ENCODE measurements around the gene UTP25.
A peak's percentile ranks its signal among the peaks of the same experiment; 100 is the strongest.
"Not testable (repeated sequence)": the region's sequence is repeated elsewhere in the genome, so short reads cannot be mapped to it uniquely, and the experiment has no call there.

The UTP25 gene

GRCh38 chr1:209875515-209875914 is 47.7 kb downstream of the UTP25 start:
- peak; percentile 24 for DNase-seq

GRCh38 chr1:209876078-209876800 is 48.5 kb downstream of the UTP25 start:
- DNase-seq, result no peak

- no peak for DNase-seq
These were observed 49.5 kb downstream of the UTP25 start for GRCh38 chr1:209877087-209877764.

DNA sequence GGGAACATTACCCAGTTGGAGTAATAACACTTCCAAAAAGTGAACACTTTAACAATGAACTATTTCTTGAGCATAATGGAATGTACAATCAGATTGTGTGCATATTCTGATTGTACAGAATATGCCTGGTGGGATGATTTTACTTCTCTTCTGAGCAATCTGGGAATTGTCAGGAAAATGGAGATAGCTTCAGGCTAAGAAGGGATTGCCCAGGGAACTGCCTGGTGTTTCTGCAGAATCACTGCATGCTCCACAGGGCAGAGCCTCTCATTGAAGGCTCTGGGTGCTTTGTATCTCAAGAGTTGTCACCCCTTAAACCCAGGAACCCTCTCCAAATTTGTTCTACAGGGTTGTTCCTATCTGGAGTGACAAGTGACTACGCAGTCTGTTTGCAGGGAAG is 51.2 kb downstream of the UTP25 start:
- no peak for DNase-seq

DNA sequence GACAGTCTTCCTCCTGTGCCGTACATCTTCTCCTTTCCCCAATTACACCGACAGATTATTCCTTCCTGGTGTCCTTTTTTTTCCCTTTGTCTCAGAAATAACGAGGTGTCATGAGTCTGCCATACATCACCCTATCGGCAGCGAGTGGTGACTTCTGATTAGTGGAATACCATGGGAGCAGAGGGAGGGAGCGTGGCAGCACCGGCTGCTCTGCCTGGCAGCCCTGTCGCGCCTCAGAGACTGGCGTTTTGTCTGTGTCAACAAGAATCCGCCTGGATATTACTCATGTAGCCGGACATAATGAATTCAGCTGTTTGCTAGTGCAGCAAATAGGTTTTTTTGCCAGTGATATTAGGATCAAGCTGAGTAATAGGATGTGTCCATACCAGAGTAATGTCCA is 51.8 kb downstream of the UTP25 start:
- no peak for DNase-seq

GRCh38 chr1:209880031-209880430 is 52.3 kb downstream of the UTP25 start:
- no peak for DNase-seq

GRCh38 chr1:209881619-209882018 is 53.8 kb downstream of the UTP25 start:
- DNase-seq, result no peak

DNA sequence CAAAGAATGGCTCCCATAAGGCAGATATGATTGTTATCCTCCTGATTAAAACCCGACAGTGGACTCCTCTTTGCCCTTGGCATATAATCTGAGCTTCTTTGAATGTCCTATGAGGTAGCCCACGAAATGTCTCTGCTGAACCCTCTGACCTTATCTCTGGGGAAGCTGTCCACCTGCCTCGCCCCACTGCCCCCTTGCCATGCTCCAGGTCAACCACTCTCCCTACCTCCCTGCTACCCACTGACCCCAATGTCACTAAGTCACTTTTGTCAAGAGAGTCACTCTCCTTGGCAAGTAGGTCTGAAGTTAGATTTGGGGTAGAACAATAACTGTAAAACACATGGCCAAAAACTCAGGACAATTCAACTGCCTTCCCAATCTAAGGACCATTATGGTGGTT is 54.5 kb downstream of the UTP25 start:
- DNase-seq, result no peak

DNA sequence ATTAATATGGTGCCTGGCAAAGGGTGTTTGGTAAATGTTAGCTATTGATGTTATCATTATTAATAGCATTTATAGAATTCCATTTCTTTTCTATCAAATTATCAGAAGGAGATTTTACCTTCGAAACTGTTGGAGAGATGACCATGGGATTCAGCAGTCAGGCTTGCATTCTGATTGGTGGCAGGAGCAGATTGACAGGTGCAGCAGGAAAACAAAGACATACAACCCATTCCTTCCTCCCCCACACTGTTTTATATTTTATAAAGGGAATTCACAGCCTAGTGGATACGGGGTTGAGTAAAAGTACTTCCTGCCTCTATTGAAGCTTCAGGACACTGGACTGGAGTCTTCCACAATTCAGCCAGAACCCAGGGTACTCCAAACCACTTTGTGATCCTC is 55.2 kb downstream of the UTP25 start:
- no peak for DNase-seq

- no peak for DNase-seq
These were observed 55.7 kb downstream of the UTP25 start for GRCh38 chr1:209883341-209883971.

DNA sequence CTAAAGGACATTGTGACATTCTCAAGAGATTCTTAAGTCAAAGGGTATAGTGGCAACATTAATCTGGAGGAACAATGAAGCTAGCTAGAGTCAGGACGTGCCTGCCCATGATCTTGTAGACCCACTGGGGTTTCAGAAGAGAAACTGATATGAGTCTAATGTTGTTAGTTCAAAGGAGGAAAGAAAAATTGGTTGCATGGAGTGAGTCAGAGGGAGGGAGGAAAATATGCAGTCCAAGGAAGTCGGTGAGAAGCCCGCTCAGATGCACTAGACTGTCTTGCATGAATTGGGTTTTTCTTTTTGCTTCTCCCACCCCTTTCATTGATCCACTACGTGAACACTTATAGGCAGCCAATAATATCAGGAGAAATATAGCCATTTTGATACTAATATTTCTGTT is 56.5 kb downstream of the UTP25 start:
- DNase-seq, result no peak

GRCh38 chr1:209884665-209885117 is 56.9 kb downstream of the UTP25 start:
- DNase-seq, result no peak

GRCh38 chr1:209885403-209886218 is 57.8 kb downstream of the UTP25 start:
- DNase-seq, result no peak

- no peak for DNase-seq
These were observed 58.4 kb downstream of the UTP25 start for GRCh38 chr1:209886219-209886536.

DNA sequence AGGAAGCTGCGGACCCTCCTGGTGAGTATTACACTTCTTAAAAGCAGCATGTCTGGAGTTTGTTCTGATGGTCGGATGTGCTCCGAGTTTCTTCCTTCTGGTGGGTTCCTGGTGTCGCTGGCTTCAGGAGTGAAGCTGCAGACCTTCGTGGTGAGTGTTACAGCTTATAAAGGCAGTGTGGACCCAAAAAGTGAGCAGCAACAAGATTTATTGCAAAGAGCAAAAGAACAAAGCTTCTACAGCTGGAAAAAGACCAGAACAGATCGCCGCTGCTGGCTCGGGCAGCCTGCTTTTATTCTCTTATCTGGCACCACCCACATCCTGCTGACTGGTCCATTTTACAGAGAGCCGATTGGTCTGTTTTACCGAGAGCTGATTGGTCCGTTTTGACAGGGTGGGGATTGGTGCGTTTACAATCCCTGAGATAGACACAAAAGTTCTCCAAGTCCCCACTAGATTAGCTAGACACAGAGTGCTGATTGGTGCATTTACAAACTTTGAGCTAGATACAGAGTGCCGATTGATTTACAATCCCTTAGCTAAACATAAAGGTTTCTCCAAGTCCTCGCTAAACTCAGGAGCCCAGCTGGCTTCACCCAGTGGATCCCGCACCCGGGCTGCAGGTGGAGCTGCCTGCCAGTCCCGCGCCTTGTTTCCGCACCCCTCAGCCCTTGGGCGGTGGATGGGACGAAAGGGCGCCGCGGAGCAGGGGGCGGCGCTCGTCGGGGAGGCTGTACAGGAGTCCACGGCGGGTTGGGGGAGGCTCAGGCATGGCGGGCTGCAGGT is 60.7 kb downstream of the UTP25 start:
- not testable (repeated sequence) for DNase-seq

DNA sequence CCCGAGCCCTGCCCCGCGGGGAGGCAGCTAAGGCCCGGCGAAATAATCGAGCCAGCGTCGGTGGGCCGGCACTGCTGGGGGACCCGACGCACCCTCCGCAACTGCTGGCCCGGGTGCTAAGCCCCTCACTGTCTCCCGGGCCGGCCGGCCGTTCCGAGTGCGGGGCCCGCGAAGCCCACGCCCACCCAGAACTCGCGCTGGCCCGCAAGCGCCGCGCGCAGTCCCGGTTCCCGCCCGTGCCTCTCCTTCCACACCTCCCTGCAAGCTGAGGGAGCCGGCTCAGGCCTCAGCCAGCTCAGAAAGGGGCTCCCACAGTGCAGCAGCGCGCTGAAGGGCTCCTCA is 61.3 kb downstream of the UTP25 start:
- DNase-seq, result no peak

DNA sequence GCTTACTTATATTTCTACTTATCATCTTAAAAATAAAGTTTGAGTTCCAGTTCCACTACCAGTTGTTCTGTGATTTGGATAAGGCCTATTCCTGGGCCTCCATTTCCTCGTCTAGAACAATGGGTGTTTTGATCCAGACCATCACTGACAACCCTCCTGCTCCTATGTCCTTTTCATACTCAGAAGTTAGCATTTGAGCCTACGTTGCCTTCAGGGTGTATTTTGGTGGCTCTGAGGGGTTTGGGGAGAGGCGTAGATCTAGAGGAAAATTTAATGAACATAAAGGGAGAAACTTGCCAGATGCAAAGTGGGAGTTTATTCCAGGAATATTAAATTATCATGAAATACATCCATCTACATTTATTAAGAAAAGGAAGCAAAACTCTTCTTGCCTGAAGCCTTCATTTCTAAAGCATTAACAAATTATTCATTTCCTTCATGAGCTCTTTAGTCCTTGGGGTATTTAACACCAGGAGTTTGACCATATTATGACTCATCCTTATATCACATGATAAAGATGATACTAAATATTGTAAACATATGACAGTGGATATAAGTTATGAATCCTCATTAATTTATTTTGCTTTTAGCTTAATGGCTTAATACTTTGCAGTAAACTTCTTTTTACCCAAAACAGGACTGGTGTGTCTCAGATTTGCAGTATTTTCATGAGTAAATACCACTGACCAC is 63.0 kb downstream of the UTP25 start:
- DNase-seq, result no peak

GRCh38 chr1:209893751-209894150 is 66.0 kb downstream of the UTP25 start:
- no peak for DNase-seq

- no peak for DNase-seq
These were observed 67.9 kb downstream of the UTP25 start for GRCh38 chr1:209895709-209896108.

GRCh38 chr1:209896346-209896745 is 68.6 kb downstream of the UTP25 start:
- no peak for DNase-seq

DNA sequence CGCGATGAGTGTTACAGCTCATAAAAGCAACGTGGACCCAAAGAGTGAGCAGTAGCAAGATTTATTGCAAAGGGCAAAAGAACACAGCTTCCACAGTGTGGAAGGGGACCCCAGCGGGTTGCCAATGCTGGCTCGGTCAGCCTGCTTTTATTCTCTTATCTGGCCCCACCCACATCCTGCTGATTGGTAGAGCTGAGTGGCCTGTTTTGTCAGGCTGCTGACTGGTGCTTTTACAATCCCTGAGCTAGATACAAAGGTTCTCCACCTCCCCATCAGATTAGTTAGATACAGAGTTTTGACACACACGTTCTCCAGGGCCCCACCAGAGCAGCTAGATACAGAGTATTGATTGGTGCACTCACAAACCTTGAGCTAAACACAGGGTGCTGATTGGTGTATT is 70.5 kb downstream of the UTP25 start:
- not testable (repeated sequence) for DNase-seq

GRCh38 chr1:209898851-209899250 is 71.1 kb downstream of the UTP25 start:
- not testable (repeated sequence) for DNase-seq
